GM18907 (cell line): ENCODE results near the gene TTC21B.
A peak's percentile ranks its signal among the peaks of the same experiment; 100 is the strongest.
"Not testable (repeated sequence)": the region's sequence is repeated elsewhere in the genome, so short reads cannot be mapped to it uniquely, and the experiment has no call there.

Experiments
- ATAC-seq: cut with Tn5 transposase; IDR thresholded peaks from one replicate; pipeline ENCODE4 v1.9.1; 2021; ENCODE audit warnings: mild to moderate bottlenecking, moderate library complexity; ENCODE audit not compliant: unreplicated experiment

The TTC21B gene

DNA sequence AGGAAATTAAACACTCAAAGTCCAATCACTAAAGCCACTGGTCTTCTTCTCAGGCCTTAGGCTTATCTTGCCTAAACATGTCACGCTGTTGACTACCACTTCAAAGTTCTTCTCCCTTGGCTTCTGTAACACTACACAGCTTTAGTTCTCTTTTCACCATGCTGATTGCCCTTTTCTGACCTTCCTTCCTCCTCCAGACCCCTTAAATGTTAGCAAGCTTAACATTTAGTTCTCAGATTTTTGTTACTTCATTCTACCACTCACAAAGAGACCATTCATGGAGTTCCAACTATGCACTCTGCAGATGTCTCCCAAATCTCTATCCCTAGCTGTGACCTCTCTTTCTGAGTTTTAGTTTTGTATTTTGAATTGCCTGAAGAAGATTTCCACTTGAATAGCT, 64.4 kb downstream of the TTC21B start:
- no peak for ATAC-seq

DNA sequence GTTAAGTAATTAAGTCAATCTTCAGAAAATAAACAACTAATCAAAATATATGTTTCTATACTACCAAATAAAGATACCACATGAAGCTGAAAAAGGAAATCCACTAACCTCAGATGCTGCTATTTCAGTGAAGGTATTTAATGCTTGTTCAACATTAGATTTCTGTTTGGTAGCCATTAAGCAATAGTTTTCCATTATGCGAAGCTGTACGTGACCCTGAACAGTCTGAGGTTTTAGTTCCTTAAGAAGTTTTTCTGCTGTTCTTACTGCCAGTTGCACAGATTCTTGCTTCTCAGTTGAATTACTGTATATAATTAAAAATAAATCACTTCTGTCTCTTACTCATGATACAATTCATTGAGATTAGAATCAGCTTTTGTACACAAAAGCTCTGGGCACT, 65.4 kb downstream of the TTC21B start:
- ATAC-seq: no peak

DNA sequence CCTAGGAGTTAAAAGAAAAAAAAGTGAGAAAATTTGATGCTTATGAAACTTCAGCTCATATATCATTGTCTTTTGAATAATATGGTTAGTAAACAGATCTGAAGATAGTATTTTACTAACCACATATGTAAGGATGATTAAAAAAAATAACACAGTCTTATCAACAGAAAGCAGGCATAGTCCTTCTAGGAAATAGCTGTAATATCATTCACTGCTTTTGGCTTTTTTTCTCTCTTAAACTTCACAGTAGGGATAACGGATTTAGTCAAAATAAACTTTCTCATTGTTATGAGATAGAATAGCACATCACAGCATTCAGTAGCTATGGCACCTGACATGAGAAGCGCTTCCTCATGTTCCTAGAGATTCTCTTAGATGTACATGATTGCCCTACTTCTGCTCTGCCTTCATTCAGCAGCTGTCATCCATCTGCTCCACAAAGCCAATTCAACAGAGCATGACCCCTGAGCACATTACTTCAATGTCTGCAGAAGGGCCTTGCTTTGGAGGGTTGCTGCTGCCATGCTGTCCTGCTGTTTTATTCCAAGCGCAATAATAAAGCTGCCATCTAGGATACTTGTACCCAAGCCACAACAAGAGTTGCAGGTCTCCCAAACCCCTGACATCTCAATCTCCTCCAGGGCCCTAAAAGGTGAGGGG, 67.0 kb downstream of the TTC21B start:
- no peak for ATAC-seq

GRCh38 chr2:165877565-165878550, 75.7 kb downstream of the TTC21B start:
- ATAC-seq: peak; percentile 63

DNA sequence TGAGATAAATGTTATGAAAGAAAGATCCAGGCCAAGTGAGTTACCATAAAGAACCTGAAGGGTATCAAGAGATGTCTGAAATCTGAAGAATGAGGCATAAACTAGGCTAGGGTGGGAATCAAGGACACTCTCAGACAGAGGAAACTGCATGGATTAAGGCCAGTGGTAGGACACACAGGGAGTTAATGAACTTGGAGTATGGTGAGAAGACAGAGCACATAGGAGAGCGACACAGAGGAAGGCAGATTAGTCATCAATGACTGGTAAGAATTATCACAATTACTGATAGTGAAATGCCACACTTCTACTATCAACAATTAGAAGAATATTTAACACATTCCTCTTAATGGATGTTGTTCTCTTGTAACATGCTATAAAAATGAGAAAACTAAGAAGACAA, 76.9 kb downstream of the TTC21B start:
- ATAC-seq: no peak

DNA sequence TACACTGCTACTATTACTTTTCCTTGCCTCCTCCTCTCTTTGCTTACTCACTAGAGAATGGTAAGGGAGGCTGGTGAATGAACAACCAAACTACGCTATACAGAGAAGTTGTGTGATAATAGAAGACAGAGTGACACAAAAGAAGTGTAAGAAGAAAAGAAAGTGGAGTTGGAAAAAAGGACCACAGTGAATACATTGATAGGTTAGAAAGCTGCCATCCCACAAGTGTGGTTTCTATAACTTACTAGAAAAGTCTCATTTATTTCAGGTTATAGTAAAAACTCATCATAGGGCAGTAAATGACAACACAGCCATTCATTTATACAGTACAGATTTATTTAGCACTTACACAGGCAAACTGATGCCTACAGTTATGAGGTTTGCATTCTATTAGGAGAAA, 77.3 kb downstream of the TTC21B start:
- ATAC-seq: no peak

DNA sequence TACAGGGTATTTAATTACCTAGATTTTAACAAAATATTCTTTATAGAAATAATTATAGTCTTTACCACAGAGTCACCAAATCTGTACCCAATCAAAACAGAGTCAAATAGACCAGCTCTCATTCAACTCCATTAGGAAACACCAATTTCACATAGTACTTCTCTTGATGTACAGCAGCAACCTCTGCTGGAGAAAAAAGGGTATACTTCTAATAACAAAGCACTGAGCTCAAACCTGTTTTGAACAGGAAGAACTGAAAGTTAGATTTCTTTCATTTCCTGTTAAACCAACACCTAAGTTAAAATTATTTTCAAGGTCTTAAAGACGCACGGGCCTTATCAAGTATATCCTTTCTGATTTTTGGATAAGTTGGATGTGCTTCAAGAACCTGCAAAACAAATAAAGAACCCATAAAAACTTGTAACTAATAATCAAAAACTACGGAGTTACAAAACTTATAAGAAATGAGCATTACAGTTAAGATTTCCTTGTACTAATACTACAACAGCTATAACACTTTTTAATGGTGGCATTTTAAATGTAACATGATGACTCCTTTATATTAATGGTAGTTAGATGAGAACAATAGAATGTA, 79.0 kb downstream of the TTC21B start:
- ATAC-seq: peak; percentile 92

DNA sequence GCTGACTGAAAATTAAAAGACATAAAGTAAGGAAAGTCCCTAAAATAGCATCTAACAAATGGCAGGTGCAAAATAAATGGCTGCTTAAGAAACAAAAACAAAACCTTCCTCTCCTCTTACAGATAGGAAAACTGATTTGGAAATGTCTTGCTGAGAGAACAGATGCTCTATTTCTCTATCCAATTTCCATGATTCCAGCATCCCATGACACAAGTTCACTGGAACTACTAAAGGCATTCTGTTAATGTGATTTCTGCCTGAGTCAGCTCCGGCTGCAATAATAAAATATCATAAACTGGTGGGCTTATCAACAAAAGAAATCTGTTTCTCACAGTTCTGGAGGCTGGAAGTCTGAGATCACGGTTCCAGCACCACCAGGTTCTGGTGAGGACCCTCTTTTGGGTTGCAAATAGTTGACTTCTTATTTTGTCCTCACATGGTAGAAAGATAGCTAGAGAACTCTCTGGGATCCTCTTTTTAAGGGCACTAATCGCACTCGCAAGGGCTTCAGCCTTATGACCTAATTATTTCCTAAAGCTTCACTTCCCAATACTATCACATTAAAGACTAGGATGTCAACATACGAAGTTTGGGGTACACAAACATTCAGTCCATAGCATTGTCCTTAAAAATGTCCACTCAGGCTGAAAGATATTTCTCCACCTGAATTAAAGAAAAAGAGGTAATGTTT, 81.3 kb downstream of the TTC21B start:
- no peak for ATAC-seq

- no peak for ATAC-seq
Measured at GRCh38 chr2:165871025-165871424, 82.6 kb downstream of the TTC21B start.

GRCh38 chr2:165870346-165870745, 83.2 kb downstream of the TTC21B start:
- ATAC-seq: no peak

- no peak for ATAC-seq
Measured at GRCh38 chr2:165868211-165868610, 85.4 kb downstream of the TTC21B start.

- ATAC-seq: no peak
Measured at GRCh38 chr2:165864296-165864695, 89.3 kb downstream of the TTC21B start.

- peak; percentile 70 for ATAC-seq
Measured at GRCh38 chr2:165863810-165864261, 89.7 kb downstream of the TTC21B start.

DNA sequence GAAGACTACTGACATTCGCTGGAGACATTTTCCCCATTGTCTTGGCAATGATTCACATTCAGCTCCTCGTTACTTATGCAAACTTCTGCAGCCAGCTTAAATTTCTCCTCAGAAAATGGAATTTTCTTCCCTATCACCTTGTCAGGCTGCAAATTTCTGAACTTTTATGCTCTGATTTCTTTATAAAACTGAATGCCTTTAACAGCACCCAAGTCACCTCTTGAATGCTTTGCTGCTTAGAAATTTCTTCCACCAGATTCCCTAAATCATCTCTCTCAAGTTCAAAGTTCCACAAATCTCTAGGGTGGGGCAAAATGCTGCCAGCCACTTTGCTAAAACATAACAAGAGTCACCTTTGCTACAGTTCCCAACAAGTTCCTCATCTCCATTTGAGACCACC, 92.5 kb downstream of the TTC21B start:
- not testable (repeated sequence) for ATAC-seq

DNA sequence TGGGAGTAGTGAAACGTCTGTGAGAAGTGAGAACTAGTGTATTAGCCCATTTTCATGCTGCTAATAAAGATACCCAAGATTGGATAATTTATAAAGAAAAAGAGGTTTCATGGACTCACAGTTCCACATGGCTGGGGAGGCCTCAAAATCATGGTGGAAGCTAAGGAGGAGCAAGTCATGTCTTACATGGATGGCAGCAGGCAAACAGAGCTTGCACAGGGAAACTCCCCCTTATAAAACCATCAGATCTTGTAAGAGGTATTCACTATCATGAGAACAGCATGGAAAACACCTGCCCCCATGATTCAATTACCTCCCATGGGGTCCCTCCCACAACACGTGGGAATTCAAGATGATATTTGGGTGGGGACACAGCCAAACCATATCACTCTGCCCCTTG, 93.9 kb downstream of the TTC21B start:
- ATAC-seq: not testable (repeated sequence)

GRCh38 chr2:165857876-165858275, 95.7 kb downstream of the TTC21B start:
- no peak for ATAC-seq

DNA sequence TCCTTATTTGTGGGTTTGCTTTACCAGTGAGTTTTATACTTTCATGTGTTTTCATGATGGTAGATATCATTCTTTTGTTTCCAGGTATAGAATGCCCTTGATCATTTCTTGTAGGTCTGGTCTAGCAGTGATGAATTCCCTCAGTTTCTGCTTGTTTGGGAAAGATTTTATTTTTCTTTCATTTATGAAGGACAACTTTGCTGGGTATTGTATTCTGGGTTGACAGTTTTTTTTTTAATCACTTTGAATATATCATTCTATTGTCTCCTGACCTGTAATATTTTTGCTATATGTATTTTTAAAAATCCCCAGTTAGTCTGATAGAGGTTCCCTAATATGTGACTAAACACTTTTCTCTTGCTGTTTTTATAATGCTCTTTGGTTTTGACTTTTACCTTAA, 101.2 kb downstream of the TTC21B start:
- ATAC-seq: no peak

DNA sequence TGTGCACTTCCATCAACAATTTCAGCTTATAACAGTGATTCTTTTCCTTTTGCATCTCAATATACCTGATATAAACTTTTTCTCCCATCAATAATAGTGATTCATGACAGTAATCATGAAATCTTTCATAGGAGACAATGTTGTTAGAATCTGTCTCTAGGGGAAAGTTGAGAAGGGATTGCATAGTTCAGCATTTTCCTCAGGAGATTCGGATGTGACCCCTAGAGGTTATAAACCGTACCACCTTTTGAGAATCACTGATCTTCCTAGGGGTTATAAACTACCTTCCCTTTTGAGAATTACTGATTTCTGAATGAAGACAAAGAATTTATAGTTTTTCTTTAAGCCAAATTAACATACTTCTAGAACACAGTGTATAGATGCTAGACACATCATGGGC, 106.6 kb downstream of the TTC21B start:
- no peak for ATAC-seq

DNA sequence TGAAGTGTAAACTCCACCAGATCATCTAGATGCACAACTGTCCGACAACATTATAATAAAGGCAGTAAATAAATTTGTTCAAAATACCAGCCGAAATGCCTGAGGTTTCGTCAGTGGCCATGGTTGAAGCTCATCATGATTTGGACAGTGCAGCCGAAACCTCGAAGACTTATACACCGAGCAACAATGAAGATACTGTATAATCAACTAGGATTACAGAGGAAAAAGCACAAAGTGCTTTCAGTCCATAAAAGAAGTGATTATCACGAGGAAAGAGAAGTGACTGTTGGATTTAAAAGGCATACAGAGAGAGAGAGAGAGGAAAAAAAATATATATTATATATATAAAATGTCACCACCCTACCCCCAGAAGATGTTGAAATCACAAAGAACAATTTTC, 107.5 kb downstream of the TTC21B start:
- no peak for ATAC-seq

GRCh38 chr2:165844216-165844615, 109.4 kb downstream of the TTC21B start:
- ATAC-seq: no peak

DNA sequence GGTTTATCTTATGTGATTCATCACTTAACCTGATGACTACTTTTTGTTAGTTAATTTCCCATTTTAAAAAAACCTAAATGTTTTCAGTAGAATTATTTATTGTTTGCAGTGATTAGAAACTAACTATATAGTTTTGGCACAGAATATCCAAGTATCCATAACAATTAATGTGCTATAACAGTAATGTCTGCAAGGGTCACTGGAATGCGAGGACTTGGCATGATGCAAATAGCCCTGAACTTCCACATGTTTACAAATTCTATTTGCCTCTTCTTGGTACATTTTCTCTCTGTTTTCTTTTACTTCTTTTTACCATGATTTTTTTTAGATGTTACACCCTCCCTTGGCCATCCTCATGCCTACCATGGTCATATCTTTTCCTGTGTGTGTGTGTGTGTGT, 110.2 kb downstream of the TTC21B start:
- ATAC-seq: no peak
